K562 (cell line): ENCODE data around the gene PRSS38. TPM values are rescaled to one million over a fixed set of nuclear protein-coding genes. Genes with fewer than 3 reads are reported as not detected.

ENCODE experiments used
- ATAC-seq: fragments of 200-7000 bp; cut with Tn5 transposase; 3 replicates; pipeline ENCODE4 v1.9.1; 2020; ENCODE audit warnings: moderate library complexity
- BruUV-seq: library from RNA; stranded (reverse); fragments of 400-500 nt; replicated peaks from 2 replicates; lab custom pipeline; 2021; lab: Mats Ljungman, UMichigan
- CTCF ChIA-PET: fragments of 300-600 bp; formaldehyde crosslinking; extraction: SDS; loops from one replicate; lab custom pipeline; 2021; ENCODE audit warnings: low intra/inter-chr PET ratio; lab: Yijun Ruan, JAX
- POLR2A ChIA-PET: fragments of 300-600, 350-650 bp; sonication (Branson Sonifier 250); formaldehyde crosslinking; extraction: SDS; loops from one replicate; lab custom pipeline; 2021; ENCODE audit warnings: antibody characterized with exemption, inconsistent platforms; lab: Yijun Ruan, JAX
- DNase-seq, 4 experiments: peaks; one replicate each; pipeline versions ENCODE4 v3.0.0 to v3.0.0-alpha.2; 2011 to 2018; ENCODE audit warnings: low spot score in 3 of 4, mixed read lengths in 3 of 4; ENCODE audit errors: extremely low read depth in 1 of 4
- FAIRE-seq: peaks from 2 replicates; lab custom pipeline; 2011; peaks lifted over from hg19 to GRCh38; lab: Jason Lieb, UNC
- H2AFZ ChIP-seq: 2 replicates; pipeline ENCODE4 v1.6.0; 2011; ENCODE audit warnings: low read depth, low read length, control low read depth, inconsistent platforms
- H3K27ac ChIP-seq: fragments of 200-600 bp; 3 replicates; pipeline ENCODE4 v1.8.0; 2011; ENCODE audit warnings: low read depth, mild to moderate bottlenecking, control low read depth, inconsistent platforms, low read length, moderate library complexity, mixed read lengths; ENCODE audit errors: extremely low read depth
- H3K27me3 ChIP-seq, 2 experiments: fragments of 300-600 bp in 1 of 2; 2 replicates in 1 of 2; 3 replicates in 1 of 2; pipeline versions ENCODE4 v1.6.0 to v1.8.0; 2011; ENCODE audit warnings: inconsistent platforms in 2 of 2, low read length in 2 of 2, mild to moderate bottlenecking in 1 of 2, mixed read lengths in 1 of 2, moderate library complexity in 1 of 2; ENCODE audit not compliant: control insufficient read depth in 2 of 2, insufficient read depth in 2 of 2
- H3K36me3 ChIP-seq: fragments of 300-600 bp; 3 replicates; pipeline ENCODE4 v1.8.0; 2011; ENCODE audit warnings: mild to moderate bottlenecking, low read length, inconsistent platforms; ENCODE audit not compliant: control insufficient read depth, insufficient read depth
- H3K4me1 ChIP-seq, 2 experiments: fragments of 200-600 bp in 1 of 2; replicated peaks in 1 of 2; 2 replicates in 1 of 2; 3 replicates in 1 of 2; pipeline versions ENCODE4 v1.5.1 to v1.8.0; 2011; ENCODE audit warnings: inconsistent platforms in 2 of 2, low read length in 2 of 2, mild to moderate bottlenecking in 1 of 2, mixed read lengths in 1 of 2, moderate library complexity in 1 of 2; ENCODE audit not compliant: control insufficient read depth in 2 of 2, insufficient read depth in 2 of 2
- H3K4me2 ChIP-seq: 2 replicates; pipeline ENCODE4 v1.6.1; 2011; ENCODE audit warnings: low read length, control low read depth, inconsistent platforms, mixed read lengths; ENCODE audit not compliant: insufficient read depth
- H3K4me3 ChIP-seq: fragments of 200-600 bp; sonication (generic), shearing (Covaris generic); 2 replicates; pipeline ENCODE4 v1.5.1; 2016; ENCODE audit warnings: control low read depth, inconsistent platforms
- H3K79me2 ChIP-seq: fragments of 200-600 bp; 3 replicates; pipeline ENCODE4 v1.8.0; 2011; ENCODE audit warnings: low read length, inconsistent platforms; ENCODE audit not compliant: control insufficient read depth, insufficient read depth
- H3K9ac ChIP-seq, 2 experiments: 2 replicates each; pipeline versions ENCODE4 v1.6.0 to v1.6.1; 2011; ENCODE audit warnings: low read depth in 2 of 2, low read length in 2 of 2, control low read depth in 1 of 2, inconsistent platforms in 1 of 2, mild to moderate bottlenecking in 1 of 2, mixed read lengths in 1 of 2; ENCODE audit not compliant: insufficient read depth in 1 of 2
- H3K9me1 ChIP-seq: one replicate; pipeline ENCODE4 v1.6.0; 2011; ENCODE audit warnings: inconsistent platforms, mild to moderate bottlenecking, low read length, moderate library complexity; ENCODE audit not compliant: control insufficient read depth, insufficient read depth
- H3K9me3 ChIP-seq: replicated peaks from 2 replicates; pipeline ENCODE4 v1.5.1; 2011; ENCODE audit warnings: low read depth, low read length, inconsistent platforms; ENCODE audit not compliant: control insufficient read depth, insufficient read depth
- H4K20me1 ChIP-seq: replicated peaks from 2 replicates; pipeline ENCODE4 v1.6.1; 2011; ENCODE audit warnings: low read length, inconsistent platforms, mixed read lengths; ENCODE audit not compliant: control insufficient read depth, insufficient read depth
- DNMT1 ChIP-seq: fragments of 450-650 bp; IDR thresholded peaks from 2 replicates; pipeline ENCODE4 v1.6.1; 2016; ENCODE audit warnings: antibody characterized with exemption, mild to moderate bottlenecking
- HNRNPUL1 ChIP-seq: fragments of 200-400 bp; formaldehyde crosslinking; IDR thresholded peaks from 2 replicates; pipeline ENCODE4 v1.6.1; 2017; ENCODE audit warnings: low read length
- MXI1 ChIP-seq: IDR thresholded peaks from 2 replicates; pipeline ENCODE4 v1.6.1; 2011; ENCODE audit warnings: low read depth, mild to moderate bottlenecking, improper control_type of control experiment, low read length
- POLR2G ChIP-seq: fragments of 200-400 bp; formaldehyde crosslinking; IDR thresholded peaks from 2 replicates; pipeline ENCODE4 v1.6.1; 2017; ENCODE audit warnings: low read depth, mild to moderate bottlenecking, antibody characterized with exemption, low read length, moderate library complexity
- ZNF3 ChIP-seq: fragments of 250-450 bp; sonication (Bioruptor Pico); IDR thresholded peaks from 2 replicates; pipeline ENCODE4 v1.5.0; 2021; ENCODE audit warnings: mild to moderate bottlenecking, moderate library complexity
- ZNF407 ChIP-seq: fragments of 450-650 bp; IDR thresholded peaks from 2 replicates; pipeline ENCODE4 v1.6.1; 2016; ENCODE audit warnings: low read depth
- WGBS: fragments of 100-300 bp; shearing (Covaris generic); methylation state at CpG from one replicate; pipeline ENCODE4 v1.1.6; 2016; ENCODE audit warnings: low coverage, mixed read lengths; ENCODE audit not compliant: insufficient coverage; ENCODE audit errors: missing lambda C conversion rate; 5-methylcytosine and 5-hydroxymethylcytosine counted together
- in situ Hi-C: fragments of 300-500 bp; cut with MboI; formaldehyde crosslinking; loops from 4 replicates; pipeline ENCODE4 v1.15.0; 2018; ENCODE audit warnings: inconsistent platforms, mixed read lengths
- intact Hi-C: fragments of 100-400 bp; cut with micrococcal nuclease; formaldehyde crosslinking; loops from 2 replicates; pipeline ENCODE4 v1.14.2; 2022
- polyA plus RNA-seq, 8 experiments: library from polyadenylated mRNA; depleted of rRNA in 4 of 8; stranded (reverse) in 5 of 8; unstranded in 3 of 8; fragments of >200 nt; fragmentation: Nextera tagmentation in 2 of 8; fragmentation: Illumina TruSeq in 1 of 8; extraction: Ambion mirVana in 2 of 8; extraction: Trizol in 1 of 8; gene quantifications; 2 replicates each; pipeline versions ENCODE4 v1.2.1 to v1.2.3, GENCODE V29; 2011 to 2014; ENCODE audit warnings: inconsistent platforms in 1 of 8, missing spikeins in 1 of 8
- total RNA-seq, 7 experiments: library from RNA; depleted of rRNA in 6 of 7; stranded (reverse); fragments of >200 nt in 6 of 7; fragmentation: Illumina TruSeq in 2 of 7; extraction: Trizol in 2 of 7; gene quantifications; 2 replicates each; pipeline versions ENCODE4 v1.2.1 to v1.2.3, GENCODE V29; 2011 to 2021; ENCODE audit warnings: low replicate concordance in 1 of 7

The PRSS38 gene
- total and polyA plus RNA-seq, 9 of the 15 experiments (the other 6 are each of a cell fraction or from before 2014, with no cell fraction given) = 0.09 to 0.14 TPM; not detected in 7

- TF ChIP-seq MXI1 (no peak), ZNF3 (CRISPR knock-in tag) (no peak), HNRNPUL1 (no peak)
- TF ChIP-seq, all 486 proteins: peak for 0
These were observed 30.2 kb upstream of the PRSS38 start (continued) for GRCh38 chr1:227785094-227785804.

DNA sequence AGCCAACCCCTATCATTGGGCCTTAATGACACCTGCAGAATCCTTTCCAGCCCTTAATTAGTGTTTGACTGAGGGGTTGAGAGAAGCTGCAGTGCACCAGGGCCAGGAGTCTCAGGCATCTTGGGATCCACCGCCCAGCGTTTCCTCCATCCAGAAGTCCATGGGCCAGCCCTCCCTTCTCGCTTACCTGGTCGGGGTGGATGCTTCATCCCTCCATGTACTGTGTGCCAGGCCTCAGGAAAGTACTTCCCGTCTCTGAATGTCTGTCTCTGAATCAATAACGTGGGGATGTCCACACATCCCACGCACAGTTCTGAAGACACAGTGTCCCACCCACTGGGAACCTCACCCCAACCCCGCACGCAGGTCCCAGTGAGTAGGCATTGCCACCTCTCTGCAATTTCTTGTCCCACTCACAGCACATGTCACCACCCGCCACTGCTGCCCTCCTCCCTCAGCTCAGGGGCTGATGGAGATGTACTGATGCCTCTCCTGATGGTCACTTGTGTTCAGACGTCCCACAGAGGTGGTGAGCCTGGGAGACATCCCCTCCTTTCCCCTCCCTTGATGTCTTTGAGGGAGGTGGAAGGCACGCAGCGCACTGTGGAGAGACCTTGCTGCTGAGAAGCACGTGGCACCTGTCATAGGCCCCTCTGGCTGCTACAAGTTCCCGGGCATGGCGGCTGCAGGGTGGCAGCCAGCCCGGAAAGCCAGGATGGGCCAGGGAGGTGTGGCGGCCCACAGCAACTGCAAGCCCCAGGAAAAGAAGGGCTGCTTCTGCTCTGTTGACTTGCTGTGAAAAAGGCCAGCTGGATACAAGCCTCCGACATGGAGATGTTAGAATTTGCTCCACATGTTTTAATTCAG, 29.4 kb upstream of the PRSS38 start:
- H4K20me1 ChIP-seq = peaks cover 4% of the 10 kb centered on the region; the same call in 1 of the 2 replicates
- FAIRE-seq (no peak), ATAC-seq (no peak), DNase-seq (no peak)
- no peak overlapping the region for H3K4me2 ChIP-seq
- peaks cover 10% of the 10 kb centered on the region; the same call in 1 of the 3 replicates for H3K36me3 ChIP-seq
- no peaks in the 10 kb centered on the region for H3K9me3 ChIP-seq
- in situ Hi-C loops = no loop called here
- ChIA-PET POLR2A (no interaction called here), CTCF (no interaction called here)
- no peaks in the 10 kb centered on the region for H3K79me2 ChIP-seq
- peaks cover 2 to 13% of the 10 kb centered on the region in 2 experiments; a peak in 3 of 5 replicates for H3K27me3 ChIP-seq
- WGBS = 32% methylated on average over 19 of the region's 19 CpGs
- TF ChIP-seq POLR2G = 0 out of 2 replicates have a peak, but pooled peaks have one; percentile 10
- no peak for TF ChIP-seq ZNF407
- TF ChIP-seq DNMT1 = no peak
- no peak overlapping the region for H3K27ac ChIP-seq
- no peak overlapping the region for H2AFZ ChIP-seq
- peaks cover 5 to 35% of the 10 kb centered on the region in 2 experiments; a peak in 3 of 5 replicates for H3K4me1 ChIP-seq
- no TSS peak for BruUV-seq
- intact Hi-C loops = no loop called here
- no peak overlapping the region for H3K4me3 ChIP-seq
- H3K9me1 ChIP-seq = no peaks in the 10 kb centered on the region
- no peak overlapping the region for H3K9ac ChIP-seq
